Mesothelial cell of epicardium (in vitro differentiated cells): ENCODE data around the gene KCNG4. TPM values are rescaled to one million over a fixed set of nuclear protein-coding genes. Genes with fewer than 3 reads are reported as not detected.

Source experiments
- DNase-seq, 2 experiments: peaks; one replicate each; pipeline ENCODE4 v3.0.0; 2021; ENCODE audit warnings: low spot score in 2 of 2; ENCODE audit not compliant: unreplicated experiment in 2 of 2
- H3K27ac Mint-ChIP-seq: 2 replicates; pipeline ENCODE4 v1.8.0; 2021; ENCODE audit warnings: mixed read lengths
- H3K27me3 Mint-ChIP-seq: 2 replicates; pipeline ENCODE4 v1.8.0; 2021; ENCODE audit warnings: low read depth, mixed read lengths
- H3K36me3 Mint-ChIP-seq: 2 replicates; pipeline ENCODE4 v1.8.0; 2021; ENCODE audit warnings: mixed read lengths
- H3K4me1 Mint-ChIP-seq: 2 replicates; pipeline ENCODE4 v1.8.0; 2021; ENCODE audit warnings: mixed read lengths
- H3K4me3 Mint-ChIP-seq: 2 replicates; pipeline ENCODE4 v1.8.0; 2021; ENCODE audit warnings: mild to moderate bottlenecking, moderate library complexity, mixed read lengths
- H3K9me3 Mint-ChIP-seq: 2 replicates; pipeline ENCODE4 v1.8.0; 2021; ENCODE audit warnings: mixed read lengths
- total RNA-seq: library from RNA; stranded (reverse); gene quantifications from 3 replicates; pipeline ENCODE4 v1.2.1, GENCODE V29; 2021
- TF ChIP-seq, protein P1 (sequence below): fragments of 200-600 bp; sonication (generic); IDR thresholded peaks from one replicate; pipeline ENCODE4 v1.5.0; 2021; ENCODE audit warnings: antibody characterized with exemption; ENCODE audit not compliant: unreplicated experiment

KCNG4 gene
- total RNA-seq, 1 donor from 2014 or later: not detected

DNA sequence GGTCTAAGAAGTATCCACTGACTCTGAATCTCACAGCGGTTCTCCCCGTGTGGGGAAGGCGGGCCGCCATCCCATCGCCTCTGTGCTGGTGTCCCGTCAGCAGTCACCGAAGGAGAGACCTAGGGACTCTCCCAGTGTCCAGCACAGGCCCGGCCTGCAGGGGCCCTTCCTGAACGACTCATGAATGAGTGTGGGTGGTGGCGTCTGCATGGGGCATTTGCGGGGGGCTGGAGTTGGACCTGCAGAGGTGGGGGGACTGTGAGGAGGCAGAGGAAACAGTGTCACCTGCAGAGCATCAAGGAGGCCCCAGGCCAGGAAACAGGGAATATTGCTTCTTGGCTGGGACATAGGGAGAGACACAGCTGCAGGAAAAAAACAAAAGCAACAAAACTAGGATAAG, 10.3 kb downstream of the KCNG4 start:
- Mint-ChIP-seq H3K27ac (no peak overlapping the region), H3K9me3 (no peaks in the 10 kb centered on the region), H3K4me3 (no peak overlapping the region), H3K27me3 (no peaks in the 10 kb centered on the region), H3K36me3 (no peaks in the 10 kb centered on the region), H3K4me1 (peaks cover 3% of the 10 kb centered on the region)
- no peak for DNase-seq
- TF ChIP-seq, protein P1, sequence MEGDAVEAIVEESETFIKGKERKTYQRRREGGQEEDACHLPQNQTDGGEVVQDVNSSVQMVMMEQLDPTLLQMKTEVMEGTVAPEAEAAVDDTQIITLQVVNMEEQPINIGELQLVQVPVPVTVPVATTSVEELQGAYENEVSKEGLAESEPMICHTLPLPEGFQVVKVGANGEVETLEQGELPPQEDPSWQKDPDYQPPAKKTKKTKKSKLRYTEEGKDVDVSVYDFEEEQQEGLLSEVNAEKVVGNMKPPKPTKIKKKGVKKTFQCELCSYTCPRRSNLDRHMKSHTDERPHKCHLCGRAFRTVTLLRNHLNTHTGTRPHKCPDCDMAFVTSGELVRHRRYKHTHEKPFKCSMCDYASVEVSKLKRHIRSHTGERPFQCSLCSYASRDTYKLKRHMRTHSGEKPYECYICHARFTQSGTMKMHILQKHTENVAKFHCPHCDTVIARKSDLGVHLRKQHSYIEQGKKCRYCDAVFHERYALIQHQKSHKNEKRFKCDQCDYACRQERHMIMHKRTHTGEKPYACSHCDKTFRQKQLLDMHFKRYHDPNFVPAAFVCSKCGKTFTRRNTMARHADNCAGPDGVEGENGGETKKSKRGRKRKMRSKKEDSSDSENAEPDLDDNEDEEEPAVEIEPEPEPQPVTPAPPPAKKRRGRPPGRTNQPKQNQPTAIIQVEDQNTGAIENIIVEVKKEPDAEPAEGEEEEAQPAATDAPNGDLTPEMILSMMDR: no peak

DNA sequence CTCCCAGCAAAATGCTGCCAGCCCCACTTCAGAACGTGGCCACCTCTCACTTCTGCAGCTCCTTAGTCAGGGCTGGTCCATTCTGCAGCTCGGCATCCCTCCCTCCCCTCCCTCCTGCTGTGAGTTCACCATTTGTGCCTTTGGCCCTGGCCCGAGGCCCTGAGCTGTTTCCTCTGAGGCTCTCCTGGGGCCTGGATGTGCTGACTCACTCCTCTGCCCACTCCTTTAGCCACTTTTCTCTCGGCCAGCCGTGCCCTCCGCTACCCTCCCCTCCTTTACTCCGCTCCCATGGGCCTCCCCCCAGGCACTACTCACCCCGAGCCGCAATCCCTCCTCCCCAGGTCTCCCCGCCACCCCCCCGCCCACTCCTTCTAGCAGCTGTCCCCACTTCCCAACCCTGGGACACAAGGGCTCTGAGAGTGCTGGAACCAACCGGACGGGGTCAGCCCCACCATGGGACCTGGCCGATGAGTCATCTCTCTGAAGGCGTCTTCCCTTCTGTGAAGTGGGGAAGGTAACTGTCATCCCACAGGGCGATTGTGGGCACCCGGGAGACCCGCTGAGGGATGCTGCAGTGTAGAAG, 11.5 kb downstream of the KCNG4 start:
- Mint-ChIP-seq H3K27me3 (no peaks in the 10 kb centered on the region), H3K9me3 (no peaks in the 10 kb centered on the region), H3K4me1 (peaks cover 3% of the 10 kb centered on the region), H3K36me3 (no peaks in the 10 kb centered on the region), H3K4me3 (no peak overlapping the region), H3K27ac (no peak overlapping the region)
- no peak for DNase-seq
- TF ChIP-seq, protein P1: no peak

DNA sequence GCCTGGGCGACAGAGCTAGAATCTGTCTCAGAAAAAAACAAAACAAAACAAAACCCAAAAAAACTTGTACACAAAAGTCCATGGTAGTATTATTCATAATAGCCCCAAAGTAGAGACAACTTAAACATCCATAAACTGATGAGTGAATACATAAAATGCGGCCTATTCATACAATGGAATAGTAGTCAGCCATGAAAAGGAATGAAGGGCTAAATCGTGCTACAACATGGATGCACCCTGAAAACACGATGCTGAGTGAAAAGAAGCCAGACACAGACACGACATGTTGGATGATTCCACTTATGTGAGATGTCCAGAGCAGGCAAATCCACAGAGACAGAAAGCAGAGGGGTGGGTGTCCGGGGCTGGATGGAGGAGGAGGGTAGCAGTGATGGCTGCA, 12.3 kb downstream of the KCNG4 start:
- Mint-ChIP-seq H3K27me3 (no peaks in the 10 kb centered on the region), H3K27ac (no peak overlapping the region), H3K36me3 (no peaks in the 10 kb centered on the region), H3K4me1 (peaks cover 3% of the 10 kb centered on the region), H3K4me3 (no peak overlapping the region), H3K9me3 (no peaks in the 10 kb centered on the region)
- TF ChIP-seq, protein P1: no peak
- DNase-seq: no peak

DNA sequence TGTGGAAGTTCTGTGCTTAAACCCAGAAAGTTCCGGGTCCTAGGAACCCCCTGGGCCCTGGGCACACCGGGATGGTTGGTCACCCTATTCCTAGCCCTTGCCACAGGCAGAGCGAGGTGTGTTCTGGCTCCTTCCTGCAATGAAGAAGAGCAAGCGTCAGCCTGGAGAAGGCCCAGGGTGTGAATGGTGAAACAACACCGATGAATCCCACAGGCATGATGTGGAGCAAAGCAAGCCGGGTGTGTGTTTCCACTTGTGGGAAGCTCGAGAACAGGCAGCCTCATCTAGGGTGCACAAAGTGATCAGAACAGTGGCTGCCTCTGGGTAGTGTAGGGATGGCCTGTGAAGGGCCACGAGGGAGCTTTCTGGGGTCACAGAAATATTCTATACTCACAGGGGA, 13.8 kb downstream of the KCNG4 start:
- peaks cover 3% of the 10 kb centered on the region for H3K4me1 Mint-ChIP-seq
- no peak overlapping the region for H3K4me3 Mint-ChIP-seq
- H3K27me3 Mint-ChIP-seq: no peaks in the 10 kb centered on the region
- H3K36me3 Mint-ChIP-seq: no peaks in the 10 kb centered on the region
- DNase-seq: no peak
- H3K27ac Mint-ChIP-seq: no peak overlapping the region
- H3K9me3 Mint-ChIP-seq: no peaks in the 10 kb centered on the region
- TF ChIP-seq, protein P1: no peak

DNA sequence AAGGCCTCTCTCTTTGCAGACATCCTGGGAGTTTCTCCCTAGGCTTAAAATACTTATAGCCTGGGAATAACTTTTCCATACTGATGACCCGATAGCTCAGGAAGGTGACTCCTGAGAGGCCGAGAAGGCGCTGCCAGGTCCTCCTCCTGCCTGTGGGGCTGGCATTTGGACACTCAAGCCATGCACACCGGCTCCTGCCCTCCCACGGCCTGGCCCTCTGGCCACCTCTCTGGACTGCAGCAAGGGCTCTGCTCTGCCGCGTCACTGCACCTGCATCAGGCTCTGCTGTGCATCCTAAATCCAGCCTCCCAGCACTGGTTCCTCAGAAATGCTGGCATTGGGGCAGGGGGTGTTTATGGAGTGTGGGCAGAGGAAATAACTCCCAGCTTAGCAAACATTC, 14.2 kb downstream of the KCNG4 start:
- H3K4me3 Mint-ChIP-seq: no peak overlapping the region

More for the DNA sequence above, 14.2 kb downstream of the KCNG4 start:
- Mint-ChIP-seq H3K27me3 (no peaks in the 10 kb centered on the region), H3K4me1 (peaks cover 3% of the 10 kb centered on the region), H3K36me3 (no peaks in the 10 kb centered on the region), H3K27ac (no peak overlapping the region), H3K9me3 (no peaks in the 10 kb centered on the region)
- TF ChIP-seq, protein P1: no peak
- DNase-seq: no peak
